Chondrocyte (in vitro differentiated cells): ENCODE measurements around the gene IDH3G. TPM values are rescaled to one million over a fixed set of nuclear protein-coding genes. Genes with fewer than 3 reads are reported as not detected.

ENCODE experiments used
- DNase-seq: peaks from one replicate; pipeline ENCODE4 v3.0.0; 2021; ENCODE audit warnings: mixed read lengths, low spot score
- H3K27ac Mint-ChIP-seq: one replicate; pipeline ENCODE4 v1.8.0; 2021; ENCODE audit warnings: mild to moderate bottlenecking, moderate library complexity, mixed read lengths; ENCODE audit not compliant: unreplicated experiment
- H3K27me3 Mint-ChIP-seq: 2 replicates; pipeline ENCODE4 v1.8.0; 2021; ENCODE audit warnings: low read depth, mixed read lengths
- H3K36me3 Mint-ChIP-seq: 2 replicates; pipeline ENCODE4 v1.8.0; 2021; ENCODE audit warnings: low read depth, mixed read lengths
- H3K4me1 Mint-ChIP-seq: 2 replicates; pipeline ENCODE4 v1.8.0; 2021; ENCODE audit warnings: low read depth, mild to moderate bottlenecking, mixed read lengths
- H3K4me3 Mint-ChIP-seq: one replicate; pipeline ENCODE4 v1.8.0; 2021; ENCODE audit warnings: mild to moderate bottlenecking, moderate library complexity, mixed read lengths; ENCODE audit not compliant: unreplicated experiment
- H3K9me3 Mint-ChIP-seq: 2 replicates; pipeline ENCODE4 v1.8.0; 2021; ENCODE audit warnings: low read depth, mixed read lengths
- total RNA-seq: library from RNA; stranded (reverse); gene quantifications from 3 replicates; pipeline ENCODE4 v1.2.1, GENCODE V29; 2021
- TF ChIP-seq, protein P1 (sequence below): fragments of 200-600 bp; sonication (generic); IDR thresholded peaks from 2 replicates; pipeline ENCODE4 v1.5.0; 2021; ENCODE audit warnings: antibody characterized with exemption, mild to moderate bottlenecking, moderate library complexity

The IDH3G gene
- total RNA-seq, 1 donor from 2014 or later, result 42.8 TPM

GRCh38 chrX:153736071-153736820 is 57.9 kb downstream of the IDH3G start:
- no peak overlapping the region for H3K4me3 Mint-ChIP-seq
- TF ChIP-seq, protein P1, sequence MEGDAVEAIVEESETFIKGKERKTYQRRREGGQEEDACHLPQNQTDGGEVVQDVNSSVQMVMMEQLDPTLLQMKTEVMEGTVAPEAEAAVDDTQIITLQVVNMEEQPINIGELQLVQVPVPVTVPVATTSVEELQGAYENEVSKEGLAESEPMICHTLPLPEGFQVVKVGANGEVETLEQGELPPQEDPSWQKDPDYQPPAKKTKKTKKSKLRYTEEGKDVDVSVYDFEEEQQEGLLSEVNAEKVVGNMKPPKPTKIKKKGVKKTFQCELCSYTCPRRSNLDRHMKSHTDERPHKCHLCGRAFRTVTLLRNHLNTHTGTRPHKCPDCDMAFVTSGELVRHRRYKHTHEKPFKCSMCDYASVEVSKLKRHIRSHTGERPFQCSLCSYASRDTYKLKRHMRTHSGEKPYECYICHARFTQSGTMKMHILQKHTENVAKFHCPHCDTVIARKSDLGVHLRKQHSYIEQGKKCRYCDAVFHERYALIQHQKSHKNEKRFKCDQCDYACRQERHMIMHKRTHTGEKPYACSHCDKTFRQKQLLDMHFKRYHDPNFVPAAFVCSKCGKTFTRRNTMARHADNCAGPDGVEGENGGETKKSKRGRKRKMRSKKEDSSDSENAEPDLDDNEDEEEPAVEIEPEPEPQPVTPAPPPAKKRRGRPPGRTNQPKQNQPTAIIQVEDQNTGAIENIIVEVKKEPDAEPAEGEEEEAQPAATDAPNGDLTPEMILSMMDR, result no peak
- no peak for DNase-seq
- H3K36me3 Mint-ChIP-seq, result peaks cover 12% of the 10 kb centered on the region
- no peaks in the 10 kb centered on the region for H3K27me3 Mint-ChIP-seq
- H3K4me1 Mint-ChIP-seq, result no peaks in the 10 kb centered on the region
- H3K9me3 Mint-ChIP-seq, result peaks cover 15% of the 10 kb centered on the region
- H3K27ac Mint-ChIP-seq, result no peak overlapping the region

Other genes with a start within 250 kb of the IDH3G start
- gene CCNQ, start 195.2 kb downstream of the IDH3G start, total RNA-seq, result 17.2 to 21.9 TPM (median 17.7 TPM) in 3 replicates
- gene DUSP9, start 147.2 kb downstream of the IDH3G start, total RNA-seq, result 0.13 to 0.77 TPM in 2 of 3 replicates, not detected in the other
- 3.2 to 3.8 TPM (median 3.5 TPM) in 3 replicates for gene PNCK, start 120.6 kb downstream of the IDH3G start, total RNA-seq
- 47.6 to 71.1 TPM (median 70.6 TPM) in 3 replicates for gene SLC6A8, start 106.4 kb downstream of the IDH3G start, total RNA-seq
- gene BCAP31, start 70.0 kb downstream of the IDH3G start, total RNA-seq, result 144 to 153 TPM (median 147 TPM) in 3 replicates
- gene ABCD1, start 69.5 kb downstream of the IDH3G start, total RNA-seq, result 19.0 to 25.4 TPM (median 20.3 TPM) in 3 replicates
- 8.5 to 36.3 TPM (median 34.8 TPM) in 3 replicates for gene PLXNB3, start 30.1 kb downstream of the IDH3G start, total RNA-seq
- 0.18 to 0.50 TPM in 2 of 3 replicates, not detected in the other for gene SRPK3, start 13.3 kb downstream of the IDH3G start, total RNA-seq
- gene SSR4, start 293 bp upstream of the IDH3G start, total RNA-seq, result 245 to 356 TPM (median 257 TPM) in 3 replicates
- gene PDZD4, start 36.2 kb upstream of the IDH3G start, total RNA-seq, result 24.8 to 27.2 TPM (median 25.4 TPM) in 3 replicates
- gene L1CAM, start 91.8 kb upstream of the IDH3G start, total RNA-seq, result 2.2 to 2.9 TPM (median 2.5 TPM) in 3 replicates
- not detected in 3 replicates for gene AVPR2, start 110.3 kb upstream of the IDH3G start, total RNA-seq
- 2.8 to 3.7 TPM (median 3.1 TPM) in 3 replicates for gene ARHGAP4, start 131.9 kb upstream of the IDH3G start, total RNA-seq
- 89.5 to 99.8 TPM (median 91.4 TPM) in 3 replicates for gene NAA10, start 140.7 kb upstream of the IDH3G start, total RNA-seq
- 6.5 to 13.4 TPM (median 13.1 TPM) in 3 replicates for gene RENBP, start 150.3 kb upstream of the IDH3G start, total RNA-seq
- 60.1 to 89.9 TPM (median 67.2 TPM) in 3 replicates for gene HCFC1, start 177.4 kb upstream of the IDH3G start, total RNA-seq
- gene TMEM187, start 178.4 kb upstream of the IDH3G start, total RNA-seq, result 12.3 to 20.3 TPM (median 18.3 TPM) in 3 replicates
- gene IRAK1, start 225.5 kb upstream of the IDH3G start, total RNA-seq, result 88.0 to 113 TPM (median 104 TPM) in 3 replicates